PC-3 (cell line): ENCODE data around the gene PM20D1.

Experiments
- CTCF ChIP-seq: fragments of 300-600 bp; sonication (generic); conservative IDR thresholded peaks from 2 replicates; pipeline ENCODE4 v1.5.1; 2017; ENCODE audit warnings: antibody characterized with exemption, low read depth, mild to moderate bottlenecking, low read length
- EZH2 ChIP-seq: fragments of 300-600 bp; sonication (generic); IDR thresholded peaks from one replicate; pipeline ENCODE4 v1.6.1; 2017; ENCODE audit warnings: antibody characterized with exemption, mild to moderate bottlenecking, low read length; ENCODE audit not compliant: unreplicated experiment
- EZH2phosphoT487 ChIP-seq: fragments of 300-600 bp; sonication (generic); IDR thresholded peaks from 2 replicates; pipeline ENCODE4 v1.6.1; 2018; ENCODE audit warnings: mild to moderate bottlenecking, antibody characterized with exemption, low read length, borderline replicate concordance

- TF ChIP-seq CTCF (no peak), EZH2 (no peak), EZH2phosphoT487 (no peak)
These were observed 25.8 kb downstream of the PM20D1 start for GRCh38 chr1:205824180-205824579.
